Upper lobe of right lung (tissue), 1 donor: Measurements from ENCODE around the gene ERBB2. TPM values are rescaled to one million over a fixed set of nuclear protein-coding genes. Genes with fewer than 3 reads are reported as not detected.
"Not testable (repeated sequence)": the region's sequence is repeated elsewhere in the genome, so short reads cannot be mapped to it uniquely, and the experiment has no call there.

Experiments
- ATAC-seq: fragments of 200-7000 bp; cut with Tn5 transposase; one replicate; pipeline ENCODE4 v1.9.1; 2020; ENCODE audit warnings: mild to moderate bottlenecking, moderate library complexity
- DNase-seq: peaks from one replicate; pipeline ENCODE4 v3.0.0-alpha.2; 2020
- H3K27ac ChIP-seq: fragments of 200-600 bp; one replicate; pipeline ENCODE4 v1.8.0; 2022
- H3K27me3 ChIP-seq: fragments of 200-600 bp; one replicate; pipeline ENCODE4 v1.8.0; 2022; ENCODE audit warnings: mild to moderate bottlenecking
- H3K36me3 ChIP-seq: fragments of 200-600 bp; one replicate; pipeline ENCODE4 v1.8.0; 2022
- H3K4me1 ChIP-seq: fragments of 200-600 bp; one replicate; pipeline ENCODE4 v1.8.0; 2022
- H3K4me3 ChIP-seq: fragments of 200-600 bp; one replicate; pipeline ENCODE4 v1.8.0; 2022; ENCODE audit warnings: mild to moderate bottlenecking
- H3K9me3 ChIP-seq: fragments of 200-600 bp; one replicate; pipeline ENCODE4 v1.8.0; 2022
- intact Hi-C: fragments of 100-400 bp; cut with DNase I; formaldehyde crosslinking; loops from one replicate; pipeline ENCODE4 v1.11.0; 2022
- total RNA-seq: library from RNA; stranded (reverse); fragmentation: NEBNext Ultra II Directional; extraction: Animal tissue kit (Norgen Biotek cat#: 25700); gene quantifications from one replicate; pipeline ENCODE4 v1.2.1, GENCODE V29; 2021
- TF ChIP-seq, protein P1 (sequence below): fragments of 200-600 bp; IDR thresholded peaks from one replicate; pipeline ENCODE4 v1.8.0; 2022; ENCODE audit warnings: antibody characterized with exemption
- donor health status: DM: no; HTN: yes; CAD: no; lungs with severe emphysema.

The ERBB2 gene
- total RNA-seq, 1 donor from 2014 or later, result 97.5 TPM

DNA sequence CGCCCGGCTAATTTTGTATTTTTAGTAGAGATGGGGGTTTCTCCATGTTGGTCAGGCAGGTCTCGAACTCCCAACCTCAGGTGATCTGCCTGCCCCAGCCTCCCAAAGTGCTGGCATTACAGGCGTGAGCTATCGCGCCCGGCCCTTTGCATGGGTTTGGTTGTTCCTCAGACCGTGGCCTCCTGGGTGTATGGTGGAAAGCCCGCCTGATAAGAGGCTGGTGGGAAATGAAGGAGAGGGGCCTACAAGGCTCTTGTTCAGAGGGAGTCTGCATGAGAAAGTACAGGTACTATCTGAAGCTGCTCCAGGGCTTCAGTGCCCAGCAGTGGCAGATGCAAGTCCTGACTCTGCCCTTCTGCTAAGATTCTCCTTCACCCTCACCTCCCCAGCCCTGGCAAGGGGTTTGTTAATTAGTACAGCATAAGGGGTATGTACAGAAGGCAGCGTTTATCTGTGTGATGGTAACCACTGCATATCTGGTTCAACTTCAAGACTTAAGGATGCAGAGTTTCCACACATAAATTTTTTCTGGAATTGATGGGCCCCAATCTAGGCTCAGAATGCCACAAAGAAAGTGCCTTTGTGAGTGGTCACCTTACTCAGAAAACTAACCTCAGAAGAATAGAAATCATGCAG is 62.1 kb downstream of the ERBB2 start:
- Histone ChIP-seq H3K4me3 (no peak overlapping the region), H3K36me3 (no peaks in the 10 kb centered on the region), H3K27ac (no peak overlapping the region), H3K27me3 (no peaks in the 10 kb centered on the region), H3K4me1 (no peaks in the 10 kb centered on the region), H3K9me3 (no peaks in the 10 kb centered on the region)
- intact Hi-C loops, result no loop called here
- TF ChIP-seq, protein P1, sequence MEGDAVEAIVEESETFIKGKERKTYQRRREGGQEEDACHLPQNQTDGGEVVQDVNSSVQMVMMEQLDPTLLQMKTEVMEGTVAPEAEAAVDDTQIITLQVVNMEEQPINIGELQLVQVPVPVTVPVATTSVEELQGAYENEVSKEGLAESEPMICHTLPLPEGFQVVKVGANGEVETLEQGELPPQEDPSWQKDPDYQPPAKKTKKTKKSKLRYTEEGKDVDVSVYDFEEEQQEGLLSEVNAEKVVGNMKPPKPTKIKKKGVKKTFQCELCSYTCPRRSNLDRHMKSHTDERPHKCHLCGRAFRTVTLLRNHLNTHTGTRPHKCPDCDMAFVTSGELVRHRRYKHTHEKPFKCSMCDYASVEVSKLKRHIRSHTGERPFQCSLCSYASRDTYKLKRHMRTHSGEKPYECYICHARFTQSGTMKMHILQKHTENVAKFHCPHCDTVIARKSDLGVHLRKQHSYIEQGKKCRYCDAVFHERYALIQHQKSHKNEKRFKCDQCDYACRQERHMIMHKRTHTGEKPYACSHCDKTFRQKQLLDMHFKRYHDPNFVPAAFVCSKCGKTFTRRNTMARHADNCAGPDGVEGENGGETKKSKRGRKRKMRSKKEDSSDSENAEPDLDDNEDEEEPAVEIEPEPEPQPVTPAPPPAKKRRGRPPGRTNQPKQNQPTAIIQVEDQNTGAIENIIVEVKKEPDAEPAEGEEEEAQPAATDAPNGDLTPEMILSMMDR, result no peak
- ATAC-seq (no peak), DNase-seq (no peak)

DNA sequence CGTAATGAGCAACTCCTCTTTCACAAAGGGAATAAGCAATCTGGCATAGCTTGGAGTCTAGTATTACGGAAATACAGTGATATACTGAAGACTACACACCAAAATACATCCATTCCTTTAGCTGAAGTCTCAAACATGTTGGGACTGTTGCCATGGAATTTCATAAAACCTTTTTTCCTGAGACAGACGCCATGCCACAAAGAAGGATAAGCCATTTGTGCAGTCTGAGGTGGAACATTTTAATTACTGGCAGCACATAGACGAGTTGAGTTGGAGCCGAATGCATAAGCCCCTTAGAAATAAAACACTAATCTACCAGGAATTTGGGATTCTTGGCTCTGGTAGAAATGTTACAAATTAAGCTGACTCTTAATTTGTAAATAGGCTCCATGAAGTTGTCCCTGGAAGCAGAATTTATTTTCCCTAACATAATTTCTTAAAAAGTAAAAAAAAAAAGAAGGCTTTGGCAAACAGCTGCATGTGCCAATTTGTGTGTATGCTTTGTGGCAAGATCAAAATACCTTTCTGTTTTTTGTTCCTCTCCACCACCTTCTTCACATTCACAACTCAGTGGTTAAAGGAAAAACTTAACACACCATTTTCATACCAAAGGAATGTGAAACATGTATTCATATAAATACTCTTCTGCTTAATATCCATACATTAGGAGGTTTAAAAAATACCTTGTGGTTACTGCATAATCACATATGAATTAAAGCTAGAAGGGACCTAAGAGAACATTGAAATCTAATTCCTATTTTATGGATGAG is 63.4 kb downstream of the ERBB2 start:
- no peaks in the 10 kb centered on the region for H3K4me1 ChIP-seq
- TF ChIP-seq, protein P1, result no peak
- DNase-seq (no peak), ATAC-seq (no peak)
- H3K27me3 ChIP-seq, result no peaks in the 10 kb centered on the region
- intact Hi-C loops, result no loop called here
- H3K27ac ChIP-seq, result no peak overlapping the region
- H3K9me3 ChIP-seq, result no peaks in the 10 kb centered on the region
- no peaks in the 10 kb centered on the region for H3K36me3 ChIP-seq
- no peak overlapping the region for H3K4me3 ChIP-seq

DNA sequence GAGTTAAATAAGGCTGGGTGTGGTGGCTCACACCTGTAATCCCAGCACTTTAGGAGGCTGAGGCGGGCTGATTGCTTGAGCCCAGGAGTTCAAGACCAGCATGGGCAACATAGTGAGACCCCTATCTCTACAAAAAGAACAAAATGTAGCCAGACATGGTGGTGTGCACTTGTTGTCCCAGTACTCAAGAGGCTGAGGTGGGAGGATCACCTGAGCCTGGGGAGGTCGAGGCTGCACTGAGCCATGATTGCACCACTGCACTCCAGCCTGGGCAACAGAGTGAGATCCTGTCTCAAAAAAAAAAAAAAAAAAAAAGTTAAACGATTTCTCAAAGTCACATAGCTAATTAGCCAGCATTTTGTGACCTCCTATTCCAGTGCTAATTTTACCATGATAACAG is 64.3 kb downstream of the ERBB2 start:
- H3K9me3 ChIP-seq, H3K4me1 ChIP-seq, H3K27ac ChIP-seq, ATAC-seq, intact Hi-C loops, DNase-seq, H3K27me3 ChIP-seq, H3K4me3 ChIP-seq, H3K36me3 ChIP-seq: not testable (repeated sequence)

DNA sequence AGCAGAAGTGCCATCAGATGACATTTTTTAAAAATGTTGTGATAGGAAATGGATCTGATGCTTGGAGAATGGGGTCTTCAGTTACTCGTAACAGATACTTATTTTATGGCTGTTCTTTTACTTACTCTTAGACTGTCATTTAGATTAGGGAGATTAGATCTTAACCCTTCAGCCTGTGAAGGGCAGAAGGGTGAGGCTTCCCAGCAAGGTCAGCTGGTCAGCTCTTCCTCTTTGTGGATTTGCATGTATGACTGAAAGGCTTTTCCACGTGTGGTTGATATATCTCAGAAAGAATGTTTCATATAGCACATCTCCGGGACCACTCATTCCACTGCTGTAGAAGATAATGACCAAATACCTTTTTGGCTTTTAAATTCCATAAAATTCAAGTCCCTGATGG is 65.3 kb downstream of the ERBB2 start:
- intact Hi-C loops, result no loop called here
- DNase-seq (no peak), ATAC-seq (peak; percentile 28)
- TF ChIP-seq, protein P1, result no peak
- Histone ChIP-seq H3K36me3 (no peaks in the 10 kb centered on the region), H3K4me3 (no peak overlapping the region), H3K27me3 (no peaks in the 10 kb centered on the region), H3K9me3 (no peaks in the 10 kb centered on the region), H3K27ac (no peak overlapping the region), H3K4me1 (no peaks in the 10 kb centered on the region)

DNA sequence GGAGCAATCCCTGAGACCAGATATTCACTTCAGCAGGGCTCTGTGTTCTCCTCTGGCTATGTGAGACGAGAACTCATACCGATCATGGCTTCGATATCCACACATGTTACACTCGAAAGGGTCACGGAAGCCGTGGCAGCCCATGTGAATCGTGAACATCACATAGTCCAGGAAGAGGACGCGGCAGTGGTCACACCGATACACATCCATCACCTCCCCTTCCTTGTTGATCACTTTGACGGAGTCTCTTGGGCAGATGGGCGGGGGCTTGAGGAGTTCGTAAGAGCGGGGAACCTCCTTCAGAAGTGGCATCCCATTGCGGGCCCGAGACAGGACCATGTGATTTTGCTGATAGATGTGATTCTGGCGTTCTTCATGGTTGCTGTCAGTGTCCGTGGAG is 65.9 kb downstream of the ERBB2 start:
- DNase-seq, result no peak
- no peaks in the 10 kb centered on the region for H3K4me1 ChIP-seq
- H3K9me3 ChIP-seq, result no peaks in the 10 kb centered on the region
- no peak overlapping the region for H3K4me3 ChIP-seq
- intact Hi-C loops, result no loop called here
- no peaks in the 10 kb centered on the region for H3K27me3 ChIP-seq
- H3K27ac ChIP-seq, result no peak overlapping the region
- no peaks in the 10 kb centered on the region for H3K36me3 ChIP-seq
- TF ChIP-seq, protein P1, result no peak
- no peak for ATAC-seq

DNA sequence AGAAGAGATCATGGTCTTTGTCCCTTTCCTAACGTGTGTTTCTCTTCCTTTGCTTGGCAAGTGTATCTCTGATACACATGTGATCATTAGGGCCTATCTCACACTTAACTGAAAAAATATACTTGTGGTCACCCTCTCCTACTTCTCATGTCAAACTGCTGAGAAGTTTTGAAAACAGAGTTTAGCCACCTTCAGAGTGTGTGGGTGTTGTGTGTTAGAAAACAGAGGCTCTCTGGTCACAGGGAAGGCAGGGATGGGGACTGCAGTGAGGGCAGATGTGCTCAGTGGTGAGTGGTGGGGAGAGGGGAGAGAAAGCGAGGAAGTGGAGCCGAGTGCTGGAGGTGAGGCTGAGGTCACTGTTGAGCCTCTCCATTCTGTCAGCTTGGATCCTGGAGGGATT is 67.3 kb downstream of the ERBB2 start:
- H3K27ac ChIP-seq, result no peak overlapping the region
- ATAC-seq (no peak), DNase-seq (no peak)
- no peaks in the 10 kb centered on the region for H3K4me1 ChIP-seq
- no peaks in the 10 kb centered on the region for H3K27me3 ChIP-seq
- no peaks in the 10 kb centered on the region for H3K9me3 ChIP-seq
- intact Hi-C loops, result no loop called here
- no peak overlapping the region for H3K4me3 ChIP-seq
- TF ChIP-seq, protein P1, result no peak
- no peaks in the 10 kb centered on the region for H3K36me3 ChIP-seq
